ENCODE data around the gene NOM1.

Gene NOM1

GRCh38 chr7:157016352-157017041 is 67.0 kb downstream of the NOM1 start:
- DNase-seq: peak; percentile 25

- no peak for DNase-seq
Measured at GRCh38 chr7:157017149-157017548, 67.6 kb downstream of the NOM1 start.

- no peak for DNase-seq
Measured at GRCh38 chr7:157017603-157018327, 68.3 kb downstream of the NOM1 start.

GRCh38 chr7:157018328-157018996 is 69.0 kb downstream of the NOM1 start:
- peak; percentile 54 for DNase-seq

- peak; percentile 57 for DNase-seq
Measured at GRCh38 chr7:157018997-157019608, 69.6 kb downstream of the NOM1 start.

- DNase-seq: no peak
Measured at GRCh38 chr7:157019718-157020451, 70.4 kb downstream of the NOM1 start.

GRCh38 chr7:157020514-157021070 is 71.1 kb downstream of the NOM1 start:
- DNase-seq: peak; percentile 37

- peak; percentile 50 for DNase-seq
Measured at GRCh38 chr7:157021071-157021870, 71.8 kb downstream of the NOM1 start.

GRCh38 chr7:157021871-157022680 is 72.6 kb downstream of the NOM1 start:
- peak; percentile 40 for DNase-seq

All from DMS53 (cell line).